Suprapubic skin (tissue), 4 donors: Measurements from ENCODE around the gene BAG3. TPM values are rescaled to one million over a fixed set of nuclear protein-coding genes. Genes with fewer than 3 reads are reported as not detected.
A peak's percentile ranks its signal among the peaks of the same experiment; 100 is the strongest.

Experiments used
- DNase-seq, 2 donors: peaks; one replicate each; pipeline ENCODE4 v3.0.0-alpha.2; 2019; ENCODE audit warnings: low spot score in 2 of 2
- H3K27ac ChIP-seq: fragments of 200-600 bp; sonication (generic); one replicate; pipeline ENCODE4 v1.5.1; 2019
- H3K27me3 ChIP-seq: fragments of 200-600 bp; sonication (generic); one replicate; pipeline ENCODE4 v1.5.1; 2019
- H3K36me3 ChIP-seq: fragments of 200-600 bp; sonication (generic); one replicate; pipeline ENCODE4 v1.5.1; 2019
- H3K4me1 ChIP-seq: fragments of 200-600 bp; sonication (generic); one replicate; pipeline ENCODE4 v1.5.1; 2019
- H3K4me3 ChIP-seq: fragments of 200-600 bp; sonication (generic); one replicate; pipeline ENCODE4 v1.5.1; 2019; ENCODE audit warnings: mild to moderate bottlenecking
- H3K9me3 ChIP-seq: fragments of 200-600 bp; sonication (generic); one replicate; pipeline ENCODE4 v1.5.1; 2019
- EP300 ChIP-seq: sonication (generic); formaldehyde crosslinking; IDR thresholded peaks from one replicate; pipeline ENCODE4 v1.6.1; 2017; ENCODE audit warnings: antibody characterized with exemption
- POLR2A ChIP-seq, 2 donors: fragments of 450-650 bp; IDR thresholded peaks; one replicate each; pipeline ENCODE4 v1.6.1; 2017; ENCODE audit warnings: antibody characterized with exemption in 2 of 2, mild to moderate bottlenecking in 2 of 2, moderate library complexity in 2 of 2
- POLR2AphosphoS5 ChIP-seq, 3 donors: sonication (generic); formaldehyde crosslinking; IDR thresholded peaks; one replicate each; pipeline ENCODE4 v1.6.1; 2017; ENCODE audit warnings: antibody characterized with exemption in 3 of 3
- WGBS: methylation state at CpG from one replicate; pipeline ENCODE4 v1.1.5; 2018; 5-methylcytosine and 5-hydroxymethylcytosine counted together
- total RNA-seq, 4 donors: library from RNA; depleted of rRNA; stranded (reverse); fragments of >200 nt; gene quantifications; one replicate each; pipeline ENCODE4 v1.1.0, GENCODE V29; 2016
- TF ChIP-seq, protein P1 (sequence below), 2 donors: fragments of 200-600 bp in 1 of 2; fragments of 450-650 bp in 1 of 2; sonication (generic) in 1 of 2; IDR thresholded peaks; one replicate each; pipeline ENCODE4 v1.5.1; 2016 to 2019; ENCODE audit warnings: antibody characterized with exemption in 2 of 2, mild to moderate bottlenecking in 1 of 2, moderate library complexity in 1 of 2

The BAG3 gene
- total RNA-seq, 4 donors from 2014 or later, result 75.0 to 86.4 (median 78.0) TPM

DNA sequence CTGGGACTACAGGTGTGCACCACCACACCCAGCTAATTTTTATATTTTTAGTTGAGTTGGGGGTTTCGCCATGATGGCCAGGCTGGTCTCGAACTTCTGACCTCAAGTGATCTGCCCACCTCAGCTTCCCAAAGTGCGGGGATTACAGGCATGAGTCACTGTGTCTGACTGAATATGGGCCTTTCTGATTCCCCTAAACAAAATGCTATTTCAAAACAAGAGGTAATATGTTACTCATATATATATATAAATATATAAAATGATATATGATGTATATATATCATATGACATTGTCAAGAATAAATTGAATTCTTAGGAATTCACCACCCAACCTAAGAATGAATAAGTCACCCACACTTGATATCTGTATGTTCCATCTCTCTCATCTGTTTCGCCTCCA is 41.7 kb upstream of the BAG3 start:
- 97% methylated on average over 4 of the region's 4 CpGs for WGBS
- TF ChIP-seq EP300, result no peak
- TF ChIP-seq POLR2AphosphoS5 (IDR thresholded peaks at IDR 0.05), result no peak
- TF ChIP-seq, protein P1, sequence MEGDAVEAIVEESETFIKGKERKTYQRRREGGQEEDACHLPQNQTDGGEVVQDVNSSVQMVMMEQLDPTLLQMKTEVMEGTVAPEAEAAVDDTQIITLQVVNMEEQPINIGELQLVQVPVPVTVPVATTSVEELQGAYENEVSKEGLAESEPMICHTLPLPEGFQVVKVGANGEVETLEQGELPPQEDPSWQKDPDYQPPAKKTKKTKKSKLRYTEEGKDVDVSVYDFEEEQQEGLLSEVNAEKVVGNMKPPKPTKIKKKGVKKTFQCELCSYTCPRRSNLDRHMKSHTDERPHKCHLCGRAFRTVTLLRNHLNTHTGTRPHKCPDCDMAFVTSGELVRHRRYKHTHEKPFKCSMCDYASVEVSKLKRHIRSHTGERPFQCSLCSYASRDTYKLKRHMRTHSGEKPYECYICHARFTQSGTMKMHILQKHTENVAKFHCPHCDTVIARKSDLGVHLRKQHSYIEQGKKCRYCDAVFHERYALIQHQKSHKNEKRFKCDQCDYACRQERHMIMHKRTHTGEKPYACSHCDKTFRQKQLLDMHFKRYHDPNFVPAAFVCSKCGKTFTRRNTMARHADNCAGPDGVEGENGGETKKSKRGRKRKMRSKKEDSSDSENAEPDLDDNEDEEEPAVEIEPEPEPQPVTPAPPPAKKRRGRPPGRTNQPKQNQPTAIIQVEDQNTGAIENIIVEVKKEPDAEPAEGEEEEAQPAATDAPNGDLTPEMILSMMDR (IDR thresholded peaks at IDR 0.05), result no peak
- no peak for TF ChIP-seq POLR2A (IDR thresholded peaks at IDR 0.05)
- DNase-seq, result no peak
- no peaks in the 10 kb centered on the region for H3K9me3 ChIP-seq
- H3K27ac ChIP-seq, result no peak overlapping the region
- no peaks in the 10 kb centered on the region for H3K27me3 ChIP-seq
- peaks cover 3% of the 10 kb centered on the region for H3K4me1 ChIP-seq
- no peaks in the 10 kb centered on the region for H3K36me3 ChIP-seq
- no peak overlapping the region for H3K4me3 ChIP-seq

DNA sequence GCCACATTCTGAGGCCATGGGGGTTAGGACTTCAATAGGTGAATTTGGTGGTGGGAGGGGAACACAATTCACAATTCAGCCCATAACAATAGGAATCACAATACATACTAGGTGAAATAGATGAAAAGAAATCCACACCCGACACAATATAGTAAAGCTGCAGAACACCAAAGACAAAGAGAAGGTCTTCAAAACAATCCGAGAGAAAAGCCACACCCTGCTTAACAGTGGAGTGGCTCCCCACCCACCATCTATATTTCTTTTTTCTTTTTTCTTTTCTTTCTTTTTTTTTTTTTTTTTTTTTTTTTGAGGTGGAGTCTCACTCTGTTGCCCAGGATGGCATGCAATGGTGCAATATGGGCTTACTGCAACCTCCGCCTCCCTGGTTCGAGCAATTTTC is 39.7 kb upstream of the BAG3 start:
- no peak for DNase-seq
- H3K27me3 ChIP-seq, result no peaks in the 10 kb centered on the region
- no peaks in the 10 kb centered on the region for H3K36me3 ChIP-seq
- no peaks in the 10 kb centered on the region for H3K9me3 ChIP-seq
- WGBS, result 72% methylated on average over 4 of the region's 4 CpGs
- H3K4me1 ChIP-seq, result peaks cover 3% of the 10 kb centered on the region
- no peak overlapping the region for H3K27ac ChIP-seq
- TF ChIP-seq EP300, result no peak
- TF ChIP-seq, protein P1 (IDR thresholded peaks at IDR 0.05), result no peak
- TF ChIP-seq POLR2AphosphoS5 (IDR thresholded peaks at IDR 0.05), result no peak
- TF ChIP-seq POLR2A (IDR thresholded peaks at IDR 0.05), result no peak
- no peak overlapping the region for H3K4me3 ChIP-seq

DNA sequence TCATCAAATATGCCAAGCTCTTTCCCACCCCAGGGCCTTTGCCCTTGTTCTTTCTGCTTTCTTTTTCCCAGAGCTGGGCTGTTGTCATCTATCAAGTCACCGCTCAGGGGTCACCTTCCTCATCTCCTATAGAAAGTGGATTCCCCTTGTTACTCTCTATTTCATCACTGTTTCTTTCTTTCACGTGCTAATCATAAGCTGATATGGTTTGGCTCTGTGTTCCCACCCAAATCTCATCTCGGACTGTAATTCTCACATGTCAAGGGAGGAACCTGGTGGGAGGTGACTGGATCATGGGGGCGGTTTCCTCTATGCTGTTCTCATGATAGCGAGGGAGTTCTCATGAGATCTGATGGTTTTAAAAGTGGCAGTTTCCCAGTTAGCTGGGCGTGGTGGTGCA is 37.4 kb upstream of the BAG3 start:
- no peak for TF ChIP-seq EP300
- TF ChIP-seq, protein P1 (IDR thresholded peaks at IDR 0.05), result no peak
- TF ChIP-seq POLR2AphosphoS5 (IDR thresholded peaks at IDR 0.05), result no peak
- TF ChIP-seq POLR2A (IDR thresholded peaks at IDR 0.05), result no peak
- H3K27ac ChIP-seq, result no peak overlapping the region
- H3K36me3 ChIP-seq, result no peaks in the 10 kb centered on the region
- H3K4me3 ChIP-seq, result no peak overlapping the region
- no peaks in the 10 kb centered on the region for H3K9me3 ChIP-seq
- no peak for DNase-seq
- WGBS, result 94% methylated on average over 6 of the region's 6 CpGs
- H3K27me3 ChIP-seq, result no peaks in the 10 kb centered on the region
- peaks cover 11% of the 10 kb centered on the region for H3K4me1 ChIP-seq

DNA sequence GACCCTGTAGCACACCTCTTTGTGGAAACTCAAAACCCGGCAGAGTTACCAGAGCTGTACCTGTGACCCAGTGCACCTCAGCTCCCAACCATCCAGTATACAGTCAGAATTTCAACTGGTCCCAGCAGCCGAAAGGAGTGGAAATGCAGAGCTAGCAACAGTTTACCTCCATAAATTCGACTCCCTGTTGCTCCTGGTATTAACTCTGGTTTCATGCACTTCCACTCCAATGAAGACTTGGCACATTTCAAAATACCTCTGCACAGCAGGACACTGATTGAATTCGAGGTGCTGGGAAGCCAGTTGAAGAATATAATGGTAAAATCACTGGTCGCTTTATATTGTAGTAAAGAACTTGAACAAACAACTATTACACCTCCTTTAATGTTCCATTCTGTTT is 36.5 kb upstream of the BAG3 start:
- no peak overlapping the region for H3K4me3 ChIP-seq
- H3K36me3 ChIP-seq, result no peaks in the 10 kb centered on the region
- no peak for DNase-seq
- H3K27ac ChIP-seq, result no peak overlapping the region
- H3K27me3 ChIP-seq, result no peaks in the 10 kb centered on the region
- TF ChIP-seq EP300, result no peak
- TF ChIP-seq POLR2A (IDR thresholded peaks at IDR 0.05), result no peak
- TF ChIP-seq, protein P1 (IDR thresholded peaks at IDR 0.05), result no peak
- TF ChIP-seq POLR2AphosphoS5 (IDR thresholded peaks at IDR 0.05), result no peak
- no peaks in the 10 kb centered on the region for H3K9me3 ChIP-seq
- WGBS, result 89% methylated on average over 5 of the region's 5 CpGs
- peaks cover 19% of the 10 kb centered on the region for H3K4me1 ChIP-seq

DNA sequence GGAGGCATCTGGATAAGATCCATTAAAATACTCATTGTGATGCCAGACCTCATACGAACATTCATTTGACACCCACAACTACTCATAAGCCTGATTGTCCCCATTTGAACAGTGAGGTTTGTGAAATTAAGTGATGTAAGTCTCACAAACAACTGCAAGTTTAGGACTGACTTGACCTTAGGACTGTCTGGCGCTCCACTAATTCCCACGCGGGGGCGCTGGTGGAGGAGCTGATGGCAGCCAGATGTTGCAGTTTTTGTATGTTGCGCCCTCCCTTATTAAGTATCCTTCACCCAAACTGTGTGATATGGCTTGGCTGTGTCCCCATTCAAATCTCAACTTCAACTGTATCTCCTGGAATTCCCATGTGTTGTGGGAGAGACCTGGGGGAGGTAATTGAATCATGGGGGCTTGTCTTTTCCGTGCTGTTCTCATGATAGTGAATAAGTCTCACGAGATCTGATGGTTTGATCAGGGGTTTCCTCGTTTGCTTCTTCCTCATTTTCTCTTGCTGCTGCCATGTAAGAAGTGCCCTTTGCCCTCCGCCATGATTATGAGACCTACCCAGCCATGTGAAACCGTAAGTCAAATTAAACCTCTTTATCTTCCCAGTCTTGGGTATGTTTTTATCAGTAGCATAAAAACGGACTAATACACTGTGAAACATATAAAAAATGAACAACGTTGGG is 34.2 kb upstream of the BAG3 start:
- 71% methylated on average over 12 of the region's 13 CpGs for WGBS
- no peaks in the 10 kb centered on the region for H3K27me3 ChIP-seq
- DNase-seq, result peak in 1 of 2 donors; percentile 77
- TF ChIP-seq, protein P1 (IDR thresholded peaks at IDR 0.05), result peak in 1 of 2 donors; percentile 9
- no peak for TF ChIP-seq POLR2A (IDR thresholded peaks at IDR 0.05)
- H3K36me3 ChIP-seq, result no peaks in the 10 kb centered on the region
- peaks cover 23% of the 10 kb centered on the region for H3K4me1 ChIP-seq
- no peaks in the 10 kb centered on the region for H3K9me3 ChIP-seq
- H3K27ac ChIP-seq, result no peak overlapping the region
- no peak overlapping the region for H3K4me3 ChIP-seq
